Neural crest cell (in vitro differentiated cells): ENCODE measurements around the gene CPA1. TPM values are rescaled to one million over a fixed set of nuclear protein-coding genes. Genes with fewer than 3 reads are reported as not detected.

Source experiments
- DNase-seq: peaks from one replicate; pipeline ENCODE4 v3.0.0; 2021; ENCODE audit warnings: low read depth, mixed read lengths, low spot score
- H3K27ac Mint-ChIP-seq: one replicate; pipeline ENCODE4 v1.8.0; 2021; ENCODE audit warnings: mild to moderate bottlenecking, mixed read lengths; ENCODE audit not compliant: unreplicated experiment
- H3K27me3 Mint-ChIP-seq: 2 replicates; pipeline ENCODE4 v1.8.0; 2021; ENCODE audit warnings: low read depth, mild to moderate bottlenecking, mixed read lengths
- H3K36me3 Mint-ChIP-seq: 2 replicates; pipeline ENCODE4 v1.8.0; 2021; ENCODE audit warnings: low read depth, mild to moderate bottlenecking, mixed read lengths
- H3K4me1 Mint-ChIP-seq: 2 replicates; pipeline ENCODE4 v1.8.0; 2021; ENCODE audit warnings: mixed read lengths
- H3K4me3 Mint-ChIP-seq: one replicate; pipeline ENCODE4 v1.8.0; 2021; ENCODE audit warnings: mild to moderate bottlenecking, mixed read lengths
- H3K9me3 Mint-ChIP-seq: 2 replicates; pipeline ENCODE4 v1.8.0; 2021; ENCODE audit warnings: mixed read lengths
- CTCF ChIP-seq: fragments of 200-600 bp; sonication (generic); conservative IDR thresholded peaks from 2 replicates; pipeline ENCODE4 v1.5.0; 2021; ENCODE audit warnings: antibody characterized with exemption, mild to moderate bottlenecking
- long read RNA-seq: library from polyadenylated mRNA; unstranded; transcript quantifications from one replicate; pipeline ENCODE4 v2.0.0, GENCODE V29; 2020
- total RNA-seq: library from RNA; stranded (reverse); gene quantifications from 2 replicates; pipeline ENCODE4 v1.2.1, GENCODE V29; 2021

Gene CPA1
- not detected in 2 replicates for total RNA-seq
- long read RNA-seq: 0 reads

- no peak for DNase-seq
- peaks cover 19% of the 10 kb centered on the region for H3K4me1 Mint-ChIP-seq
- no peak for TF ChIP-seq CTCF
- H3K36me3 Mint-ChIP-seq: peaks cover 4% of the 10 kb centered on the region
- no peaks in the 10 kb centered on the region for H3K27me3 Mint-ChIP-seq
- peak within 1 kb of the TSS; percentile 68 for H3K27ac Mint-ChIP-seq
- peaks cover 5% of the 10 kb centered on the region for H3K9me3 Mint-ChIP-seq
- H3K4me3 Mint-ChIP-seq: no peak within 1 kb of the TSS
Observed at GRCh38 chr7:130379921-130380860, at the start of gene CPA1. TSS of gene CPA1 (plus strand) at chr7:130380494. CDS start at chr7:130380521, 27 bp downstream.

DNA sequence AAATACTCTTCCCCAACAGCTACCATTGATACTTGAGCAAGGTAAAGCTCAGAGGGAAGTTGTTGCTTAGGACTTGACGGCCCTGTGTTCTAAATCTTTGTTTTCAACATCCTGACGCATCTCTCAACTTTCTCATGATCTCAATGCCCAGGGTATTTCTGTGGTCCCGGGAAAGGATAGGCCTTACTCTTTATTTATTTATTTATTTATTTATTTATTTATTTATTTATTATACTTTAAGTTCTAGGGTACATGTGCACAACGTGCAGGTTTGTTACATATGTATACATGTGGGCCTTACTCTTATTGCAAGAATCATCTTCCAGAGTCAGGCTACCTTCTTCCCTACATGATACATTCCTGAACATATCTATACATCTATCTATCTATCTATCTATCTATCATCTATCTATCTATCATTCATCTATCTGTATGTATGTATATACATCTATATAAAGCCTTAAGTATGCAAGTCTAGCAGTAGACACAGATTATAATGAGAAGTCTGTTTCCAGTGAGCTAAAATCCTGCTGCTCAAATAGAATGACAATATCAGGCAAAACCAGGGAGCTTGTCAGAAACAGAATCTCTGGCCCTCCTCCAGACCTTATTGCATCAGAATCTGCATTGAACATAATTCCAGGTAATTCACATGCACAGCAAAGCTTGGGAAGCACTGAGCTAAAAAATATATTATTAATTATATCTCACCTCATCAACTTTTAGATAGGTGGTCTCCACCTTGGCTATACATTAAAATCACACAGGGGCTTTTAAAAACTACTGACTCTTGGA, 47.8 kb upstream of the CPA1 start:
- no peak overlapping the region for H3K4me3 Mint-ChIP-seq
- H3K27ac Mint-ChIP-seq: no peak overlapping the region
- H3K9me3 Mint-ChIP-seq: no peaks in the 10 kb centered on the region
- H3K36me3 Mint-ChIP-seq: no peaks in the 10 kb centered on the region
- DNase-seq: no peak
- TF ChIP-seq CTCF: no peak
- H3K27me3 Mint-ChIP-seq: no peaks in the 10 kb centered on the region
- peaks cover 6% of the 10 kb centered on the region for H3K4me1 Mint-ChIP-seq

DNA sequence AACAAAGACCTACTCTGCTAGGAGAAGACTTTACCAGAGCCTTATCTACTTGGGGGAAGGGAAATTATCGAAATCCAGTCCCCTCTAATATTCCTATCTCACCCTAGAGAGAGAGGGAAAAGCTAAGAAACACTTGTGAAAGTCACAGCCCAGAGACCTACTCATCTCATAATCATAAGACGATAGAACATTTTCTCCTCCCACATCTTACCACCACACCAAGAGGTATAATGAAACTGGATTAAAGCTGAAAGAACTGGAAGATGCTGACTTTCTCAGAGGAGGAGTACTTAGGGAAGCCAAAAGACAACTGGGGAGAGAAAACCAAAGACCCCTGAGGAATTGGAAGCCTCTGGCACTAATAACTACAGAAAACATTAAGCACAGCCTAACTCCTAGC, 46.5 kb upstream of the CPA1 start:
- no peak for DNase-seq
- peaks cover 6% of the 10 kb centered on the region for H3K4me1 Mint-ChIP-seq
- no peak for TF ChIP-seq CTCF
- no peak overlapping the region for H3K4me3 Mint-ChIP-seq
- no peaks in the 10 kb centered on the region for H3K9me3 Mint-ChIP-seq
- no peaks in the 10 kb centered on the region for H3K27me3 Mint-ChIP-seq
- H3K36me3 Mint-ChIP-seq: no peaks in the 10 kb centered on the region
- H3K27ac Mint-ChIP-seq: no peak overlapping the region

GRCh38 chr7:130334274-130334673, 46.0 kb upstream of the CPA1 start:
- TF ChIP-seq CTCF: no peak
- no peaks in the 10 kb centered on the region for H3K36me3 Mint-ChIP-seq
- peak overlapping the region; percentile 2 for H3K27ac Mint-ChIP-seq
- no peaks in the 10 kb centered on the region for H3K27me3 Mint-ChIP-seq
- no peak overlapping the region for H3K4me3 Mint-ChIP-seq
- no peaks in the 10 kb centered on the region for H3K9me3 Mint-ChIP-seq
- no peak for DNase-seq
- peaks cover 6% of the 10 kb centered on the region for H3K4me1 Mint-ChIP-seq

GRCh38 chr7:130337410-130337971, 42.8 kb upstream of the CPA1 start:
- Mint-ChIP-seq H3K9me3 (no peaks in the 10 kb centered on the region), H3K27me3 (no peaks in the 10 kb centered on the region), H3K4me3 (no peak overlapping the region), H3K4me1 (peaks cover 6% of the 10 kb centered on the region), H3K27ac (peak overlapping the region; percentile 40), H3K36me3 (no peaks in the 10 kb centered on the region)
- DNase-seq: no peak
- no peak for TF ChIP-seq CTCF
